Colonic mucosa (tissue), 4 donors: ENCODE measurements around the gene EPB41L5. TPM values are rescaled to one million over a fixed set of nuclear protein-coding genes. Genes with fewer than 3 reads are reported as not detected.
"Not testable (repeated sequence)": the region's sequence is repeated elsewhere in the genome, so short reads cannot be mapped to it uniquely, and the experiment has no call there.

Experiments
- DNase-seq: peaks from one replicate; pipeline ENCODE4 v3.0.0-alpha.2; 2020
- H3K27ac ChIP-seq: fragments of 200-600 bp; one replicate; pipeline ENCODE4 v1.8.0; 2021
- H3K27me3 ChIP-seq: fragments of 200-600 bp; one replicate; pipeline ENCODE4 v1.8.0; 2021
- H3K36me3 ChIP-seq: fragments of 200-600 bp; one replicate; pipeline ENCODE4 v1.8.0; 2021
- H3K4me1 ChIP-seq: fragments of 200-600 bp; one replicate; pipeline ENCODE4 v1.8.0; 2021; ENCODE audit warnings: mild to moderate bottlenecking
- H3K4me3 ChIP-seq: fragments of 200-600 bp; one replicate; pipeline ENCODE4 v1.8.0; 2021
- H3K9ac ChIP-seq, 2 donors: one replicate each; pipeline ENCODE4 v1.7.0; 2013; ENCODE audit warnings: control low read depth in 2 of 2, low read depth in 2 of 2, low read length in 2 of 2
- H3K9me3 ChIP-seq: fragments of 200-600 bp; one replicate; pipeline ENCODE4 v1.8.0; 2021
- CTCF ChIP-seq: fragments of 200-600 bp; IDR thresholded peaks from one replicate; pipeline ENCODE4 v1.8.0; 2022; ENCODE audit warnings: antibody characterized with exemption, mild to moderate bottlenecking
- intact Hi-C: fragments of 100-400 bp; cut with DNase I; formaldehyde crosslinking; loops from one replicate; pipeline ENCODE4 v1.14.1; 2022
- total RNA-seq, 2 donors: library from RNA; stranded (reverse); fragmentation: NEBNext Ultra II Directional in 1 of 2; extraction: Animal tissue kit (Norgen Biotek cat#: 25700) in 1 of 2; gene quantifications; one replicate each; pipeline ENCODE4 v1.2.1, GENCODE V29; 2021
- donor health status: healthy.
- donor health status: DM: no; HTN: no; CAD: no.
- donor health status: DM: no; HTN: no; CAD: no.

EPB41L5 gene
- total RNA-seq, 2 donors from 2014 or later = 21.6 to 36.0 TPM

GRCh38 chr2:120149406-120149805 lies 136.5 kb downstream of the EPB41L5 start:
- Histone ChIP-seq H3K36me3 (no peaks in the 10 kb centered on the region), H3K4me3 (no peak overlapping the region), H3K27me3 (no peaks in the 10 kb centered on the region), H3K9me3 (no peaks in the 10 kb centered on the region), H3K4me1 (no peaks in the 10 kb centered on the region), H3K9ac (no peak overlapping the region), H3K27ac (no peak overlapping the region)
- DNase-seq = no peak
- TF ChIP-seq CTCF = no peak
- intact Hi-C loops = no loop called here

GRCh38 chr2:120150040-120150482 lies 137.2 kb downstream of the EPB41L5 start:
- Histone ChIP-seq H3K9me3 (no peaks in the 10 kb centered on the region), H3K4me3 (no peak overlapping the region), H3K4me1 (no peaks in the 10 kb centered on the region), H3K27me3 (no peaks in the 10 kb centered on the region), H3K9ac (no peak overlapping the region), H3K36me3 (no peaks in the 10 kb centered on the region), H3K27ac (no peak overlapping the region)
- intact Hi-C loops = no loop called here
- DNase-seq = no peak
- no peak for TF ChIP-seq CTCF

- Histone ChIP-seq H3K4me1 (no peaks in the 10 kb centered on the region), H3K27ac (no peak overlapping the region), H3K9ac (no peak overlapping the region), H3K9me3 (no peaks in the 10 kb centered on the region), H3K27me3 (no peaks in the 10 kb centered on the region), H3K4me3 (no peak overlapping the region), H3K36me3 (no peaks in the 10 kb centered on the region)
- no peak for TF ChIP-seq CTCF
- intact Hi-C loops = no loop called here
- DNase-seq = no peak
Observed at GRCh38 chr2:120155308-120155707, 142.4 kb downstream of the EPB41L5 start.

- H3K27ac ChIP-seq, H3K36me3 ChIP-seq, H3K9me3 ChIP-seq, H3K9ac ChIP-seq, H3K27me3 ChIP-seq, intact Hi-C loops, DNase-seq, H3K4me3 ChIP-seq, H3K4me1 ChIP-seq: not testable (repeated sequence)
Observed at GRCh38 chr2:120158658-120159057, 145.8 kb downstream of the EPB41L5 start.

- no peaks in the 10 kb centered on the region for H3K27me3 ChIP-seq
Observed at GRCh38 chr2:120161190-120161589, 148.3 kb downstream of the EPB41L5 start.

GRCh38 chr2:120162716-120163115 lies 149.8 kb downstream of the EPB41L5 start:
- no peak for DNase-seq
- no peaks in the 10 kb centered on the region for H3K36me3 ChIP-seq
- no peaks in the 10 kb centered on the region for H3K4me1 ChIP-seq
- H3K27ac ChIP-seq = no peak overlapping the region
- no peak for TF ChIP-seq CTCF
- no peaks in the 10 kb centered on the region for H3K9me3 ChIP-seq
- H3K4me3 ChIP-seq = no peak overlapping the region
- intact Hi-C loops = no loop called here
- H3K9ac ChIP-seq = no peak overlapping the region
- no peaks in the 10 kb centered on the region for H3K27me3 ChIP-seq

More at GRCh38 chr2:120161190-120161589, 148.3 kb downstream of the EPB41L5 start:
- Histone ChIP-seq H3K27ac (no peak overlapping the region), H3K4me3 (no peak overlapping the region), H3K9ac (no peak overlapping the region), H3K9me3 (no peaks in the 10 kb centered on the region), H3K4me1 (no peaks in the 10 kb centered on the region), H3K36me3 (no peaks in the 10 kb centered on the region)
- no peak for TF ChIP-seq CTCF
- no peak for DNase-seq
- intact Hi-C loops = no loop called here
